A549 (cell line): ENCODE results near the gene SLC38A11. TPM values are rescaled to one million over a fixed set of nuclear protein-coding genes. Genes with fewer than 3 reads are reported as not detected.

Experiments
- ATAC-seq, 2 experiments: fragments of 200-7000 bp in 1 of 2; fragments of >200 bp in 1 of 2; cut with Nextera tagmentation in 1 of 2; cut with Tn5 transposase in 1 of 2; 3 replicates each; pipeline versions ENCODE4 v1.8.0 to v1.9.1; 2018 to 2020; ENCODE audit warnings: mild to moderate bottlenecking in 1 of 2, moderate library complexity in 1 of 2
- CTCF ChIA-PET: fragments of 300-600 bp; sonication (Branson Sonifier 250); formaldehyde crosslinking; extraction: SDS; loops from one replicate; lab custom pipeline; 2021; ENCODE audit warnings: antibody characterized with exemption, inconsistent platforms; lab: Yijun Ruan, JAX
- POLR2A ChIA-PET: fragments of 350-600 bp; formaldehyde crosslinking; extraction: SDS; loops from one replicate; lab custom pipeline; 2021; ENCODE audit warnings: antibody characterized with exemption, inconsistent platforms; lab: Yijun Ruan, JAX
- DNase-seq, 2 experiments: peaks; one replicate each; pipeline versions ENCODE4 v3.0.0 to v3.0.0-alpha.2; 2011 to 2016; ENCODE audit warnings: low read depth in 1 of 2, low spot score in 1 of 2
- FAIRE-seq: peaks from 2 replicates; lab custom pipeline; 2011; peaks lifted over from hg19 to GRCh38; lab: Jason Lieb, UNC
- H3K27ac ChIP-seq, 2 experiments: fragments of >200 bp; sonication (Bioruptor Twin); formaldehyde crosslinking; 3 replicates each; pipeline ENCODE4 v1.5.1; 2016 to 2017
- H3K4me1 ChIP-seq: fragments of >200 bp; sonication (Bioruptor Twin); formaldehyde crosslinking; 3 replicates; pipeline ENCODE4 v1.6.1; 2016
- H3K4me2 ChIP-seq: fragments of >200 bp; sonication (Bioruptor Twin); formaldehyde crosslinking; 3 replicates; pipeline ENCODE4 v1.6.1; 2016
- H3K4me3 ChIP-seq: fragments of >200 bp; sonication (Bioruptor Twin); formaldehyde crosslinking; 3 replicates; pipeline ENCODE4 v1.5.1; 2016
- H3K9me3 ChIP-seq: fragments of >200 bp; sonication (Bioruptor Twin); formaldehyde crosslinking; 3 replicates; pipeline ENCODE4 v1.6.1; 2016
- ATOH8 ChIP-seq: fragments of 250-450 bp; sonication (Bioruptor Pico); IDR thresholded peaks from 2 replicates; pipeline ENCODE4 v1.5.0; 2020; ENCODE audit warnings: low read depth, mild to moderate bottlenecking, moderate library complexity
- CBX8 ChIP-seq: fragments of 200-600 bp; sonication (generic); IDR thresholded peaks from 2 replicates; pipeline ENCODE4 v1.6.1; 2016
- CEBPB ChIP-seq, 2 experiments: fragments of >200 bp in 1 of 2; sonication (Bioruptor Twin) in 1 of 2; formaldehyde crosslinking in 1 of 2; IDR thresholded peaks; 2 replicates each; pipeline ENCODE4 v1.6.1; 2012 to 2016
- CTCF ChIP-seq: fragments of >200 bp; sonication (Bioruptor Twin); formaldehyde crosslinking; IDR thresholded peaks from 3 replicates; pipeline ENCODE4 v1.5.1; 2016
- EHF ChIP-seq: fragments of 250-450 bp; sonication (Bioruptor Pico); IDR thresholded peaks from 2 replicates; pipeline ENCODE4 v1.5.0; 2020; ENCODE audit warnings: mild to moderate bottlenecking
- FOSL2 ChIP-seq, 2 experiments: fragments of 450-650 bp in 1 of 2; fragments of >200 bp in 1 of 2; sonication (Bioruptor Twin) in 1 of 2; formaldehyde crosslinking; IDR thresholded peaks; 2 replicates each; pipeline versions ENCODE4 v1.5.0 to v1.6.1; 2016 to 2020; ENCODE audit warnings: mild to moderate bottlenecking in 1 of 2, moderate library complexity in 1 of 2
- GATA3 ChIP-seq: IDR thresholded peaks from 2 replicates; pipeline ENCODE4 v1.6.1; 2012; ENCODE audit warnings: borderline replicate concordance
- HES2 ChIP-seq: fragments of >200 bp; sonication (Bioruptor Twin); formaldehyde crosslinking; IDR thresholded peaks from 2 replicates; pipeline ENCODE4 v1.6.1; 2016
- HOXB13 ChIP-seq: fragments of 250-450 bp; sonication (Bioruptor Pico); IDR thresholded peaks from 2 replicates; pipeline ENCODE4 v1.5.0; 2020; ENCODE audit warnings: low read depth, mild to moderate bottlenecking, moderate library complexity
- JUN ChIP-seq, 2 experiments: fragments of >200 bp; sonication (Bioruptor Twin); formaldehyde crosslinking; IDR thresholded peaks; 2 replicates in 1 of 2; 3 replicates in 1 of 2; pipeline ENCODE4 v1.6.1; 2016 to 2017
- JUNB ChIP-seq: fragments of >200 bp; sonication (Bioruptor Twin); formaldehyde crosslinking; IDR thresholded peaks from 2 replicates; pipeline ENCODE4 v1.6.1; 2016
- KDM1A ChIP-seq: fragments of 200-600 bp; sonication (generic); IDR thresholded peaks from 2 replicates; pipeline ENCODE4 v1.6.1; 2016; ENCODE audit warnings: low read depth, mild to moderate bottlenecking
- MAX ChIP-seq: IDR thresholded peaks from 2 replicates; pipeline ENCODE4 v1.6.1; 2012
- POLR2A ChIP-seq: IDR thresholded peaks from 2 replicates; pipeline ENCODE4 v1.6.1; 2012; ENCODE audit warnings: mild to moderate bottlenecking, low read length
- POLR2AphosphoS2 ChIP-seq: conservative IDR thresholded peaks from 2 replicates; pipeline ENCODE4 v1.6.1; 2012; ENCODE audit warnings: low read length, improper control_type of control experiment, inconsistent platforms
- RAD21 ChIP-seq, 2 experiments: fragments of >200 bp in 1 of 2; sonication (Bioruptor Twin) in 1 of 2; formaldehyde crosslinking in 1 of 2; IDR thresholded peaks in 1 of 2; conservative IDR thresholded peaks in 1 of 2; 2 replicates in 1 of 2; 3 replicates in 1 of 2; pipeline ENCODE4 v1.6.1; 2012 to 2018; ENCODE audit warnings: inconsistent platforms in 1 of 2
- RARB ChIP-seq: fragments of 250-450 bp; sonication (Bioruptor Pico); IDR thresholded peaks from 2 replicates; pipeline ENCODE4 v1.8.0; 2021; ENCODE audit warnings: mild to moderate bottlenecking, moderate library complexity
- RCOR1 ChIP-seq: fragments of 150-350 bp; IDR thresholded peaks from 2 replicates; pipeline ENCODE4 v1.6.1; 2014; ENCODE audit warnings: antibody characterized with exemption, low read length, low read depth
- REST ChIP-seq: fragments of 200-600 bp; sonication (generic); IDR thresholded peaks from 2 replicates; pipeline ENCODE4 v1.6.1; 2016; ENCODE audit warnings: antibody characterized with exemption, mild to moderate bottlenecking, moderate library complexity
- SMC3 ChIP-seq: fragments of >200 bp; sonication (Bioruptor Twin); formaldehyde crosslinking; IDR thresholded peaks from 3 replicates; pipeline ENCODE4 v1.6.1; 2018; ENCODE audit warnings: inconsistent platforms
- ZFP36 ChIP-seq: fragments of 450-650 bp; IDR thresholded peaks from 2 replicates; pipeline ENCODE4 v1.6.1; 2014; ENCODE audit warnings: borderline replicate concordance; ENCODE audit not compliant: partially characterized antibody
- ZNF302 ChIP-seq: fragments of 250-450 bp; sonication (Bioruptor Pico); IDR thresholded peaks from 2 replicates; pipeline ENCODE4 v1.9.0; 2021; ENCODE audit warnings: inconsistent platforms, mild to moderate bottlenecking, moderate library complexity
- WGBS: methylation state at CpG from one replicate; pipeline ENCODE4 v1.1.6; 2017; ENCODE audit errors: missing lambda C conversion rate; 5-methylcytosine and 5-hydroxymethylcytosine counted together
- polyA plus RNA-seq, 4 experiments: library from polyadenylated mRNA; depleted of rRNA in 3 of 4; stranded (reverse); fragments of >200 nt; fragmentation: RNase III in 1 of 4; extraction: RNeasy Plus Mini Kit Qiagen cat#74134 plus additional on column Dnase treatment in 1 of 4; gene quantifications; 2 replicates in 3 of 4; 3 replicates in 1 of 4; pipeline ENCODE4 v1.2.3, GENCODE V29; 2011 to 2017

Gene SLC38A11
- polyA plus RNA-seq, 2 of the 4 experiments (the other 2 are of a cell fraction) = 0.05 to 0.22 TPM

GRCh38 chr2:164920430-164920829, 34.9 kb downstream of the SLC38A11 start:
- no peaks in the 10 kb centered on the region for H3K9me3 ChIP-seq
- CTCF ChIA-PET = interaction anchor here (1.8 to 2.3 kb wide), 3 partner anchors 17 to 182 kb away, joined by 5 to 8 read pairs (median 8); partner anchors contain the start of gene COBLL1
- FAIRE-seq = peak; percentile 32
- peaks cover 12% of the 10 kb centered on the region; the same call in 2 of the 3 replicates for H3K4me1 ChIP-seq
- H3K4me2 ChIP-seq = peak overlapping the region; percentile 81
- peak; percentile 91 to 97 for TF ChIP-seq CEBPB (IDR thresholded peaks at IDR 0.05)
- no peak for TF ChIP-seq REST
- no peak for TF ChIP-seq RARB
- peak in 1 of 2 experiments; percentile 6; a peak in 1 of 5 replicates for TF ChIP-seq RAD21 (conservative IDR thresholded peaks at IDR 0.05 in 1 of 2, IDR thresholded peaks at IDR 0.05 in 1 of 2)
- no peak for TF ChIP-seq CBX8
- no peak for TF ChIP-seq ATOH8 (CRISPR knock-in tag)
- no peak for TF ChIP-seq EHF (CRISPR knock-in tag)
- no peak for TF ChIP-seq RCOR1
- TF ChIP-seq GATA3 = no peak
- no peak for TF ChIP-seq HES2
- TF ChIP-seq ZNF302 (CRISPR knock-in tag) = no peak
- peak; percentile 78 for TF ChIP-seq FOSL2 (IDR thresholded peaks at IDR 0.05)
- peak; percentile 90 for TF ChIP-seq FOSL2 (CRISPR knock-in tag; IDR thresholded peaks at IDR 0.05)
- no peak for TF ChIP-seq ZFP36
- TF ChIP-seq POLR2AphosphoS2 = no peak
- TF ChIP-seq MAX = no peak
- TF ChIP-seq JUN (IDR thresholded peaks at IDR 0.05) = 0 out of 5 replicates have a peak, but pooled peaks of 1 of the 2 experiments have one; percentile 29
- TF ChIP-seq JUNB = peak; percentile 72
- TF ChIP-seq, all 56 proteins: peak for 5
- POLR2A ChIA-PET = interaction anchor here (0.6 to 1.5 kb wide), 3 partner anchors 10 to 185 kb away, joined by 4 to 6 read pairs (median 4); partner anchors contain the start of gene COBLL1
- Histone ChIP-seq H3K4me3 (peak overlapping the region; percentile 11; the same call in 1 of the 3 replicates), H3K27ac (peak overlapping the region; percentile 72 to 88)
- DNase-seq (peak; percentile 57 to 74), ATAC-seq (peak; percentile 99 to 100)
- WGBS = under 1% methylated on average over 4 of the region's 4 CpGs

GRCh38 chr2:164917296-164917903, 37.9 kb downstream of the SLC38A11 start:
- FAIRE-seq = peak; percentile 28
- 25% methylated on average over 3 of the region's 3 CpGs for WGBS
- no peak overlapping the region for H3K4me2 ChIP-seq
- ATAC-seq = peak; percentile 74 to 77; a peak in 5 of 6 replicates
- CTCF ChIA-PET = interaction anchor here (1.2 kb wide), 1 partner anchor 75 kb away, joined by 8 read pairs; the partner anchor contains the start of gene COBLL1
- no peak overlapping the region for H3K27ac ChIP-seq
- H3K9me3 ChIP-seq = no peaks in the 10 kb centered on the region
- H3K4me1 ChIP-seq = peaks cover 19% of the 10 kb centered on the region; the same call in 2 of the 3 replicates
- peak; percentile 75 for TF ChIP-seq CTCF
- no peak for TF ChIP-seq HOXB13 (CRISPR knock-in tag)
- peak; percentile 88 for TF ChIP-seq SMC3
- TF ChIP-seq POLR2A = no peak
- peak; percentile 82 for TF ChIP-seq RAD21 (conservative IDR thresholded peaks at IDR 0.05 in 1 of 2, IDR thresholded peaks at IDR 0.05 in 1 of 2)
- no peak for TF ChIP-seq KDM1A
- H3K4me3 ChIP-seq = no peak overlapping the region
- DNase-seq = peak; percentile 7 to 56
- POLR2A ChIA-PET = interaction anchor here (1.0 kb wide), 1 partner anchor 76 kb away, joined by 3 read pairs; the partner anchor contains the start of gene COBLL1
